Measurements from ENCODE around the gene CFAP298. TPM values are rescaled to one million over a fixed set of nuclear protein-coding genes. Genes with fewer than 3 reads are reported as not detected.

The CFAP298 gene
- polyA plus RNA-seq, 1 donor from 2014 or later, result 105 TPM

GRCh38 chr21:32549440-32549839 is 62.7 kb downstream of the CFAP298 start:
- Histone ChIP-seq H3K9me3 (ENCODE audit: low read length) (no peaks in the 10 kb centered on the region), H3K4me2 (ENCODE audit: low read length) (no peak overlapping the region), H3F3A (ENCODE audit: insufficient read depth, low read length, poor library complexity, severe bottlenecking) (no peaks in the 10 kb centered on the region), H3K79me2 (replicated peaks; ENCODE audit: insufficient read depth, low read length) (no peaks in the 10 kb centered on the region), H4K20me1 (ENCODE audit: insufficient read depth) (no peaks in the 10 kb centered on the region), H3K36me3 (ENCODE audit: insufficient read depth, low read length) (no peaks in the 10 kb centered on the region), H3K27me3 (ENCODE audit: insufficient read depth, low read depth, low read length) (no peaks in the 10 kb centered on the region), H3K27ac (ENCODE audit: low read length) (no peak overlapping the region), H2AFZ (ENCODE audit: low read depth, low read length) (no peak overlapping the region), H3K9me2 (ENCODE audit: insufficient read depth, low read length) (no peaks in the 10 kb centered on the region), H3K9ac (ENCODE audit: low read length) (no peak overlapping the region), H3K4me3 (ENCODE audit: low read length) (no peak overlapping the region)
- TF ChIP-seq POLR2AphosphoS5 (IDR thresholded peaks at IDR 0.05) (no peak), EZH2 (IDR thresholded peaks at IDR 0.05; ENCODE audit: borderline replicate concordance, insufficient read depth, low read length, poor library complexity, severe bottlenecking) (no peak), TAF1 (IDR thresholded peaks at IDR 0.05; ENCODE audit: low read depth) (no peak), MXI1 (conservative IDR thresholded peaks at IDR 0.05; ENCODE audit: poor library complexity, severe bottlenecking) (no peak), RAD21 (conservative IDR thresholded peaks at IDR 0.05) (no peak), REST (IDR thresholded peaks at IDR 0.05; ENCODE audit: borderline replicate concordance) (no peak), CTCF (IDR thresholded peaks at IDR 0.05; ENCODE audit: poor library complexity, severe bottlenecking) (no peak), SMC3 (conservative IDR thresholded peaks at IDR 0.05; ENCODE audit: poor library complexity) (no peak)

Small RNAs within 50 kb of the gene (small RNA-seq; reads per million reads assigned to genes)
- 0 reads per million in 3 experiments for gene RNA5SP490

Other genes with a start within 250 kb of the CFAP298 start
- gene URB1, start 219.4 kb downstream of the CFAP298 start, polyA plus RNA-seq, result 4.4 and 6.6 TPM in 2 replicates
- 0.48 and 2.1 TPM in 2 replicates for gene EVA1C, start 199.7 kb downstream of the CFAP298 start, polyA plus RNA-seq
- 1.7 and 2.1 TPM in 2 replicates for gene TCP10L, start 26.9 kb downstream of the CFAP298 start, polyA plus RNA-seq
- 19.0 and 24.1 TPM in 2 replicates for gene SYNJ1, start 115.6 kb upstream of the CFAP298 start, polyA plus RNA-seq
- 211 and 218 TPM in 2 replicates for gene PAXBP1, start 159.4 kb upstream of the CFAP298 start, polyA plus RNA-seq